ENCODE results near the gene BRPF3. TPM values are rescaled to one million over a fixed set of nuclear protein-coding genes. Genes with fewer than 3 reads are reported as not detected.
A peak's percentile ranks its signal among the peaks of the same experiment; 100 is the strongest.

The BRPF3 gene
- total and polyA plus RNA-seq, 2 of the 13 experiments (the other 11 are each of a cell fraction or from before 2014, with no cell fraction given): 12.3 to 22.9 TPM

GRCh38 chr6:36149476-36149875 is 47.1 kb upstream of the BRPF3 start:
- DNase-seq (ENCODE audit: low spot score) (no peak), FAIRE-seq (no peak), ATAC-seq (no peak)
- CTCF ChIA-PET (ENCODE audit: low intra/inter-chr PET ratio, low total read pairs): no interaction called here
- BruUV-seq (replicated peaks): no TSS peak
- H3K36me3 ChIP-seq (replicated peaks in 1 of 2; ENCODE audit: control insufficient read depth in 1 of 2, insufficient read depth in 2 of 2, low read length in 2 of 2): no peaks in the 10 kb centered on the region
- no peak overlapping the region for H3K4me2 ChIP-seq (ENCODE audit: low read depth, low read length)
- intact Hi-C loops (cut with micrococcal nuclease; ENCODE audit: unreplicated experiment) (no loop called here), in situ Hi-C loops (cut with HindIII; ENCODE audit: extremely low pct_ligation_motif_present, low pct_unique_long_range_greater_than_20kb) (no loop called here)
- no peak overlapping the region for H3K9ac ChIP-seq (ENCODE audit: insufficient read depth, low read depth, low read length)
- TF ChIP-seq CEBPB (IDR thresholded peaks at IDR 0.05; ENCODE audit: borderline replicate concordance, low read depth, low read length) (peak; percentile 27; the same call in 1 of the 2 replicates), CBX1 (IDR thresholded peaks at IDR 0.05; ENCODE audit: low read depth) (no peak)
- H3K27ac ChIP-seq (ENCODE audit: extremely low read length, insufficient read depth, low read length): no peak overlapping the region
- H2AFZ ChIP-seq (ENCODE audit: low read length): no peak overlapping the region
- no peaks in the 10 kb centered on the region for H3K9me3 ChIP-seq (ENCODE audit: low read length)
- no peak overlapping the region for H3K4me3 ChIP-seq (replicated peaks in 1 of 3; ENCODE audit: insufficient read depth in 1 of 3, low read depth in 2 of 3, low read length in 3 of 3)
- no peaks in the 10 kb centered on the region for H4K20me1 ChIP-seq (ENCODE audit: insufficient read depth, low read length)
- no peaks in the 10 kb centered on the region for H3K79me2 ChIP-seq (ENCODE audit: insufficient read depth, low read length)
- H3K27me3 ChIP-seq (ENCODE audit: control insufficient read depth in 1 of 2, insufficient read depth in 2 of 2, low read length in 2 of 2): no peaks in the 10 kb centered on the region
- peaks cover 16% of the 10 kb centered on the region for H3K4me1 ChIP-seq (ENCODE audit: insufficient read depth, low read length)
- POLR2A ChIA-PET: no interaction called here

GRCh38 chr6:36150283-36150682 is 46.3 kb upstream of the BRPF3 start:
- no peak for DNase-seq (ENCODE audit: low spot score)
- no peak for FAIRE-seq
- POLR2A ChIA-PET: no interaction called here
- WGBS (ENCODE audit: low lambda C conversion rate): 49% methylated on average over 3 of the region's 3 CpGs
- H3K9ac ChIP-seq (ENCODE audit: insufficient read depth, low read depth, low read length): no peak overlapping the region
- ATAC-seq: no peak
- in situ Hi-C loops (cut with HindIII; ENCODE audit: extremely low pct_ligation_motif_present, low pct_unique_long_range_greater_than_20kb) (no loop called here), intact Hi-C loops (cut with micrococcal nuclease; ENCODE audit: unreplicated experiment) (no loop called here)
- no peaks in the 10 kb centered on the region for H3K27me3 ChIP-seq (ENCODE audit: control insufficient read depth in 1 of 2, insufficient read depth in 2 of 2, low read length in 2 of 2)
- no peaks in the 10 kb centered on the region for H3K9me3 ChIP-seq (ENCODE audit: low read length)
- CTCF ChIA-PET (ENCODE audit: low intra/inter-chr PET ratio, low total read pairs): no interaction called here
- TF ChIP-seq HNRNPK (IDR thresholded peaks at IDR 0.05; ENCODE audit: low read depth, low read length, poor library complexity, severe bottlenecking) (peak; percentile 67), NFIB (CRISPR knock-in tag; IDR thresholded peaks at IDR 0.05; ENCODE audit: borderline replicate concordance) (no peak), TFDP2 (CRISPR knock-in tag; IDR thresholded peaks at IDR 0.05) (no peak), ZNF224 (CRISPR knock-in tag; IDR thresholded peaks at IDR 0.05) (no peak)
- no TSS peak for BruUV-seq (replicated peaks)
- no peaks in the 10 kb centered on the region for H3K79me2 ChIP-seq (ENCODE audit: insufficient read depth, low read length)
- peaks cover 16% of the 10 kb centered on the region for H3K4me1 ChIP-seq (ENCODE audit: insufficient read depth, low read length)
- H4K20me1 ChIP-seq (ENCODE audit: insufficient read depth, low read length): no peaks in the 10 kb centered on the region
- H3K36me3 ChIP-seq (replicated peaks in 1 of 2; ENCODE audit: control insufficient read depth in 1 of 2, insufficient read depth in 2 of 2, low read length in 2 of 2): no peaks in the 10 kb centered on the region
- no peak overlapping the region for H3K27ac ChIP-seq (ENCODE audit: extremely low read length, insufficient read depth, low read length)
- H3K4me3 ChIP-seq (replicated peaks in 1 of 3; ENCODE audit: insufficient read depth in 1 of 3, low read depth in 2 of 3, low read length in 3 of 3): no peak overlapping the region
- H3K4me2 ChIP-seq (ENCODE audit: low read depth, low read length): no peak overlapping the region
- no peak overlapping the region for H2AFZ ChIP-seq (ENCODE audit: low read length)

Measured in HepG2 (cell line).